HPDE6-E6E7 (cell line): ENCODE results near the gene MAST4.

Experiments used
- DNase-seq: peaks from one replicate; pipeline ENCODE4 v3.0.0; 2011; ENCODE audit warnings: missing footprints; ENCODE audit errors: extremely low spot score

The MAST4 gene

GRCh38 chr5:67188274-67189078, 592.3 kb downstream of the MAST4 start:
- no peak for DNase-seq

- no peak for DNase-seq
Observed at GRCh38 chr5:67189079-67189354, 592.8 kb downstream of the MAST4 start.

GRCh38 chr5:67189931-67190330, 593.7 kb downstream of the MAST4 start:
- DNase-seq: no peak

GRCh38 chr5:67190410-67190809, 594.2 kb downstream of the MAST4 start:
- no peak for DNase-seq

- DNase-seq: no peak
Observed at GRCh38 chr5:67190861-67191260, 594.7 kb downstream of the MAST4 start.

GRCh38 chr5:67192719-67193438, 596.7 kb downstream of the MAST4 start:
- no peak for DNase-seq

- no peak for DNase-seq
Observed at GRCh38 chr5:67193439-67193807, 597.2 kb downstream of the MAST4 start.

GRCh38 chr5:67194166-67194565, 598.0 kb downstream of the MAST4 start:
- no peak for DNase-seq

- no peak for DNase-seq
Observed at GRCh38 chr5:67195406-67196275, 599.4 kb downstream of the MAST4 start.

- no peak for DNase-seq
Observed at GRCh38 chr5:67196537-67197059, 600.4 kb downstream of the MAST4 start, which contains the start of gene CD180. Gene CD180 (minus strand): TSS chr5:67196799. CDS start chr5:67196641, 158 bp downstream.

GRCh38 chr5:67197536-67197935, 601.3 kb downstream of the MAST4 start:
- DNase-seq: no peak

GRCh38 chr5:67198917-67199316, 602.7 kb downstream of the MAST4 start:
- no peak for DNase-seq

- DNase-seq: no peak
Observed at GRCh38 chr5:67199859-67200258, 603.7 kb downstream of the MAST4 start.

GRCh38 chr5:67200809-67201562, 604.8 kb downstream of the MAST4 start:
- DNase-seq: no peak

GRCh38 chr5:67201897-67202549, 605.8 kb downstream of the MAST4 start:
- DNase-seq: no peak

- no peak for DNase-seq
Observed at GRCh38 chr5:67202828-67203227, 606.6 kb downstream of the MAST4 start.

- DNase-seq: no peak
Observed at GRCh38 chr5:67203701-67204074, 607.5 kb downstream of the MAST4 start.

GRCh38 chr5:67204821-67205220, 608.6 kb downstream of the MAST4 start:
- DNase-seq: no peak

GRCh38 chr5:67205981-67206380, 609.8 kb downstream of the MAST4 start:
- no peak for DNase-seq

GRCh38 chr5:67206461-67206860, 610.3 kb downstream of the MAST4 start:
- no peak for DNase-seq

GRCh38 chr5:67206929-67207328, 610.7 kb downstream of the MAST4 start:
- peak; percentile 93 for DNase-seq
